Endometrial microvascular endothelial cells (primary cell): ENCODE data around the gene OR2T35. TPM values are rescaled to one million over a fixed set of nuclear protein-coding genes. Genes with fewer than 3 reads are reported as not detected.
"Not testable (repeated sequence)": the region's sequence is repeated elsewhere in the genome, so short reads cannot be mapped to it uniquely, and the experiment has no call there.

ENCODE experiments used
- in situ Hi-C: cut with HindIII; loops from 2 replicates; pipeline ENCODE4 v1.10.0; 2017; ENCODE audit warnings: low sequenced_read_pairs, low pct_unique_long_range_greater_than_20kb; ENCODE audit errors: inconsistent ontology term
- total RNA-seq: library from RNA; depleted of rRNA; stranded (reverse); fragments of >200 nt; gene quantifications from one replicate; pipeline ENCODE4 v1.2.3, GENCODE V29; 2015; ENCODE audit errors: inconsistent ontology term

The OR2T35 gene, protein sequence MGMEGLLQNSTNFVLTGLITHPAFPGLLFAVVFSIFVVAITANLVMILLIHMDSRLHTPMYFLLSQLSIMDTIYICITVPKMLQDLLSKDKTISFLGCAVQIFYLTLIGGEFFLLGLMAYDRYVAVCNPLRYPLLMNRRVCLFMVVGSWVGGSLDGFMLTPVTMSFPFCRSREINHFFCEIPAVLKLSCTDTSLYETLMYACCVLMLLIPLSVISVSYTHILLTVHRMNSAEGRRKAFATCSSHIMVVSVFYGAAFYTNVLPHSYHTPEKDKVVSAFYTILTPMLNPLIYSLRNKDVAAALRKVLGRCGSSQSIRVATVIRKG
- not detected for total RNA-seq

DNA sequence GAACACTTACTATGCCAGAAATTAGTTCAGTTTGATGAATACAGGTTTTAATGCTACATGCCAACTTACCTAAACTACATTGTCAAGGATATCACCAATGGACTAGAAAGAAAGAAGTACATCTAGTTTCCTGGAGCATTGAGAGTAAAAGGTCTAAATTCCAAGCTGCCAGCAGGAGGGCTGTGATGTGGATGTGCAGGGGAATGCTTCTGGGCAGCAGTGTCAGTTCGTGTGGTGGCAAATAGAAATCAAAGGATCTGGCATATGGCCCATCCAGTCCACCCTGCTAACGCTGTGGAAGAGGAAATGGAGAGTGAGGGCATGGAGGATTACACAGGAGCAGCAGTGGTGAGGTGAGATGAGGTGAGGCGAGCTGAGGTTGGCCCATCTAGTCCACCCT is at the start of gene OR2T35:
TSS of gene OR2T35 (minus strand) at position 101 of the 400 bp plus-strand sequence. CDS start 6,020 bp downstream, outside the sequence.
- in situ Hi-C loops, result not testable (repeated sequence)

DNA sequence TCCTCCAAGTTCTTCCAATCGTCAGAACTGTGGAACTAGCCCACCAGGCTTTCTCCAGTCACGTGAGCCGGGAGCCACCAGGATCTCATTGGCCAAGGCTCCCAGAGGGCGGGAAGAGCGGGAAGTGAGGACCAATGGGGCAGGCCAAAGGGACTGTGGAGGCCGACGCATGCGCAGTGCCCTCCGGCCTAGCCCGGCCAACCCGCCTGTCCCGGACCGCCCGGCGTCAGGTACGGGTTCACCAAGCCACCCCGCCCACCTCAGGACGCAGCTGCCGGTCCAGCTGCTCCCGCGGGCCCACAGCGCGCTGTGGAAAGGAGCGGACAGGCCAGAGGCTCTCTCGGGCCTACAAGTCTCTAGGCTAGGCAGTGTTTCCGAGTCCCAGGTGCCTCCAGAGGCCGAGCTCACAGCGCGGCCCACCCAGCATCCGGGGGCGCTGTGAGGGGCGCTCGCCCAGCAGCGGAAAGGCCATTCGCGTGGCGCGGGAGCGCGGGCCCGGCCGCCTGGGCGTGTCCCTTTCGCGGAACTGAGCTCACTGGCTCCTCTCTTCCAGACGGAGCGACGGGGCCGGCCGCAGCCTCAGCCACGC is 46.6 kb upstream of the OR2T35 start:
- in situ Hi-C loops, result no loop called here

DNA sequence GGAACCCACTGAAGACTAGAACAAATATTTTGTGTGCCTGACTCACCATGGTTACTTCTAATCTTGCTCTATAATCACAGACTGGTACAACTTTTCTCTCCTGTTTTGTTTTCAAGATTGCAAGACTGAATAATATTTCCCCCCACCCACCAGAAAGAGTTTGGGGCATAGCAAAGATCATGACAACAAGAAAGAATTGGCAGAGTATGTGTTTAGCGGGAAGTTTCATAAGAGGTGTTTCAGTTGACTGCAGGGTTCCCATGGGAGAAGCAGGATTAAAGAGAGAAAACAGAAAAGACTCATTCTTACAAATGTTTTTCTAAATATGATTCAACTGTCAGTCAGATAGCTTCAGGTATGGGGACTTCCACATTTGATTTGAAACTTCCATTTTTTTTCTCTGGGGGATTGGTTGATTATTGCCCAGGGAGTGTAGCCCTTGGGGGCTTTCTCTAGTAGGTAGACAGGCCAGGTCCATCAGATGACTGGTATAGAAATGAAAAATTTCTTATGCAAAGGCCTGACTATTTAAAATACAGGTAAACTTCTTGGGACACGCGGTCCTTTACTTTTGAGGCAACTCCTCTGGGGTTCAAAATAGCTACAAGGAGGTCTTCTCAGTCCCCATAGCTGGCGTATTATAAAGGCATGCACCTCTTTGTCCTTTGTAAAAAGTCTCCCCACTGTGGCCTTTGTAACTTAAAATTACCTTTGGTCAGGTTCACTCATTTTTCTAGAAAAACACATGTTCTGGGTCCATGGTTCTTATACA is 43.6 kb upstream of the OR2T35 start:
- in situ Hi-C loops, result no loop called here

DNA sequence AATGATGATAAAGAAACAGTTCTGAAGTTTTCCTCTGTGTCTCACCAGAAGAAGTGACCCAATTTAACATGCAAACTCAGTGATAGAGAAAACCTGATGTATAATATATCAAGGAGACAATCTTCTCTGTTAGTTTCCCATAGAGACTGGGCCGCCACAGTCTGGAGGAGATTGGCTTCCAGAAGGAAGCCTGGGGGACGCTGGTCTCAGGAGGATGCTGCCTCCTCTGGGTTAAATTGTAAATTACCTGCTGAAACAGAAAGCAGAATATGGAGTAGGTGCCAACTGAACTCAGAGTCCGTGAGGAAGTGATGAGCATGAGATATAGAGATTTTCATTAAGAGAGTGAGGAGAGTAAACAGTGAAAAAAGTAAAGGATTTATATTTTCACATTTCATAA is 41.7 kb upstream of the OR2T35 start:
- in situ Hi-C loops, result no loop called here

DNA sequence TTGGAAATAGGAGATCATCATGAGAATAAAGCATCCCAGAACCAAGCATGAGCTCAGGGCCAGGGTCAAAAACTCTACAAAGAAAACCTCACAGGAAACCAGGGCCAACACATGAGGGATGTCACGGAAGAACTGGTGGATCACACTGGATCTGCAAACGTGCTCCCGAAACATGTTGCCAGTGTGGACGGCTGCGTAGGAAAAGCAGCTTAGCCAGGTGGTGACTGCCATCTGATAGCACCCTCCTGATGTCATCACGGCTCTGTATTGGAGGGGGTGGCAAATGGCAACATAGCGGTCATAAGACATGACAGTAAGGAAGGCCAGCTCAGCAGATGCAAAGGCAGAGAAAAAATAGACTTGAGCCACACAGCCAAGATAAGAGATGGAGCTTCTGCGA is 36.6 kb upstream of the OR2T35 start:
- in situ Hi-C loops, result no loop called here

DNA sequence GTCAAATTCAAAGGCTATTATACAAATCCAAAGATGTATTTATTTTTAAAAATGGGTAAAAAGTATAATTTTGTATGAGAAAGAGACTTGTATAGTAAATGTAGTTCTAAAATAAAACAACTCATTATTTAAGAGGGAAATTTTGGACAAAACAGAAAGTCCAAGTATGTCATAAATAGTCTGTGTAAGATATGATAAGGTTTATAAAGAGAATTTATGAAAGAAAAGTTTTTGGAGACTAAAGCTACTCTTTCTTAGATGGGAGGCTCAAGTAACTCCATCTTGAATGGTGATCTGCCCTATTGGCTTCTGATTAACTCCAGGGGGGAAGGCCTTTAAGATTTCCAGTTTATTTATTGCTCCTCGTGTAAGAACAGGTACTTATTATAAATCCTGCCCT is 24.9 kb upstream of the OR2T35 start:
- in situ Hi-C loops, result no loop called here

DNA sequence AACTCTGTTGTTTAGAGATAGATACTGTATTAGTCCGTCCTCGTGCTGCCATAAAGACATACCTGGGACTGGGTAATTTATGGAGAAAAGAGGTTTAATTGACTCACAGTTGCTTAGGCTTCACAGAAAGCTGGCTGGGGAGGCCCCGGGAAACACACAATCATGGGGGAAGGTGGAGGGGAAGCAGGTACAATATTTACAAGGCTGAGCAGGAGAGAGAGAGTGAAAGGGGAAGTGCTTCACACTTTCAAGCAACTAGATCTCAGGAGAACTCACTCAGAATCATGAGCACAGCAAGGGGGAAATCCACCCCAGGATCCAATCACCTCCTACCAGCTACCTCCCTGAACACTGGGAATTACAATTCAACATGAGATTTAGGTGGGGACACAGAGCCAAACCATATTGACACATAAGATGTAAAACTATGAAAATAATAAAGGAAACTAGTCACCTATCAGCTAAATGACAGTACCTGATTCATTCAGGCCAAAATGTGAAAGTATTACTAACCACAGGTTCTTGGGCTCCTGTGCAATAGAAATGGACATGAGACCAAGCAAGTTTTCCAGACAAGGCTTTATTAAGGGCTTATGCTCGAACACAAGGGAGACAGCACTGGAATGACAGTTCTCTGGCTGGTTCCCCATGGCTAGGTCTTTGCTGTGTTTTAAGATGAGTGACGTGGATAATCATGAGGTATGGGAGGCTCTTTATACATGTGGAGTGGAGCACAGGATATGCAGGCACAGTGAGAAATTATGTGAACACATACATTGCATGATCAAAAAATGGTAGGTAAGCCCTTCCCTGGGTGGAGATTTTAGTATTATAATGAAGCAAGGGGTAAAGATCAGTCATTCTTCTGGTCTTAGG is 18.6 kb upstream of the OR2T35 start:
- in situ Hi-C loops, result not testable (repeated sequence)

DNA sequence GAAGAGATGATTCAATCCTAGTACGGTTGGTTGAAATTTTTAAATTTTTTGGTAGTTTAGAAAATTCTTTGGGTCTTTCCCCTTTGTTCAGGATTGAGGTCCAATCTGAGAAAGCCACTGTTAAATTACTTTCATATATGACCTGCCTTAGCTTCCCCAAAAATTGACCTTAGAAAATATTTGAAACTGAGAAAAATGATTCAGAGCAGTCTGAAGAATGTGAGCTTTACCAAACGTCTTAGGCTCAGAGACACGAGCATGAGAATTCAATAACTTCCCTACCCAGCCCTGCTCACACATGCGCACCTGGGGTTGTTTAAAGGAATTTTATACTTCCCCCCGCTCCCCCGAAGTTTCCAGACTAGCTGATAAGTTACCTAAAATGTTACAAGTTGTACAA is 11.7 kb upstream of the OR2T35 start:
- in situ Hi-C loops, result not testable (repeated sequence)

DNA sequence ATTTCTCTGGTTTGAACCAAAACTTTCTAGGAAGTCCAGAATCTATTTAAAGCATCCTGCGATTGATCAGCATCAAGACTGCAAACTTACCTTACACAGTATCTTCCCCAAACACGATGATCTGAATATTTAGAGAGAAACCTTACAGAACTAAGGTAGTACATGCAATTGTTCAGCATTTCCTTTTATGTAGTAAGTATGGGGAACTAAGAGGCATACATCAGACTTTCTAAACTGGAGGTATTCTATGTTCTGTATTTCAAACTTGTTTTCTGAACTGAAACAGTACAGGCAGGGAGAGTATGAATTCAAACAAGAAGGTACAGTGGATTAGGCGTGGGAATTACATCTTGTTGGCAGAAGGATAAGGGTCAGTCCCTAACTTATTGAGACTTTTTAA is 10.3 kb upstream of the OR2T35 start, which contains the start of gene OR2T27:
TSS of gene OR2T27 (minus strand) at position 175 of the 400 bp plus-strand sequence. CDS start 4,644 bp downstream, outside the sequence.
- in situ Hi-C loops, result not testable (repeated sequence)

DNA sequence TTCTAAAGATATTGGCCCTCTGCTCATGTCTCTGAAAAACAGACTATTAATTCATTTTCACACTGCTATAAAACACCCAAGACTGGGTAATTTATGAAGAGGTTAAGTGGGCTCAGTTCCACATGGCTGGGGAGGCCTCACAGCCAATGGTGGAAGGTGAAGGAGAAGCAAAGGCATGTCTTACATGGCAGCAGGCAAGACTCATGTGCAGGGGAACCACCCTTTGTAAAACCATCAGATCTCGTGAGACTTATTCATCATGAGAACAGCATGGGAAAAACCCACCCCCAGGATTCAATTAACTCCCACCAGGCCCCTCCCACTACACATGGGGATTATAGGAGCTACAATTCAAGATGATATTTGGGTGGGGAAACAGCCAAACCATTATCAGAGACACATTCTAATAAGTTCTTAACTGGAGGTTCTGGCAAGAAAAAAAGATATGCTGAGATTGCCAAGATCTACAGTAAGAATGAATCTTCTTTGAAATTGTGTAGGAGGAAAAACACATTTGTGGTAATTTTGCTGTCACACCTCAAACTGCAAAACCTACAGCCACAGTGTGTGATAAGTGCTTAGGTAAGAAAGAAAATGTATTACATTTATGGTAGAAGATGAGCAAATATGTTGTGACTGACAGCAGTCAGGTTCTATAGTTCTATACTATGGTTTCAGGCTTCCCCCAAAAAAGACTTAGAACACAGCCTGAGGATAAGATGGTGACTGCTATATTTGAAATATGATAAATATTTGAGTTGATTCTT is 3.9 kb upstream of the OR2T35 start:
- in situ Hi-C loops, result not testable (repeated sequence)

DNA sequence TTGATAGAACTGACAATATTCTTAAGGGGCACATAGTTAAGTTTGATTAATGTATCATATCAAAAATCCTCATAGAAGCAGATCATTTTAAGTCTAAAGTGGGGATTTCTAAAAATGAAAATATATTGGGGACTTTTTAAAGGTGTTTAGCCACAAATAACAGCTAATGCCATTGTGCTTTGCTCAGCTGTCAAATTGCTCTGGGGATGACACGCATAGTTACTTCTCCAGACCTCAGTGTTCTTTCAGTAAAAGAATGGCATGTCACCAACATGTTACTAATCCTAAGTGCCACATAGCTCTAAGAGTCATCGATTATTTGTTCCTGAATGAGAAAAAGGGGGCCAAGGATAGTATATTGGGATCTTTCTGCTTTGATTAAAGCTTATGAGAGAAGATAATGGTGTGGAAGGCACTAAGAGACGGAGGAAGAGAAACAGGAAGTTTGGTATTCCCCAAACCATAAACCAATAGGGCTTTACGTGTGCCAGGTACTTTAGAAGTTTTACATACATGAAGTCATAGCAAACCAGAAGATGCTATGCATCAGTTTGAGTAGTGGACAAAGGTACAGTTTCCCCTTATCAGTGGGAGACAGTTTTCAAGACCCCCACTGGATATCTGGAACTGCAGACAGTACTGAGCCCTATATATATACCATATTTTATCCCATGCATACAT is 2.0 kb downstream of the OR2T35 start:
- in situ Hi-C loops, result not testable (repeated sequence)

DNA sequence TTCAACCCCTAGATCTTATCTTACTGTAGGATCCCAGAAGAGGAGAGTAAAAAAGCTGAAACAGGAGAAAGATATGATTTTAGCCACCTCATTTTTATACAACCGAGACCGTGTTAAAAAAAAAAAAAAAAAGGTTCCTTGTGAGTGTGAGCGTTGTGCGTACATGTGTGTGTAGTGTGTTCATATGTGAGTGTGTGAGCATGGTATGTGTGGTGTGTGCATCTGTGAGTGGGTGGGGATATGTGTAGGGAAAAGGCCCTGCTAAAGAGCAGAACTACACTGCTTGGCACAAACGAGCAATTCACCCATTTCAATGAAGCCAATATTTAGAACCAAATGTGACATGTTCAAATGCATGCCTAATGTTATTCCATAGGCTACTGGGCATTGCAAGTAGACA is 3.5 kb downstream of the OR2T35 start:
- in situ Hi-C loops, result not testable (repeated sequence)

DNA sequence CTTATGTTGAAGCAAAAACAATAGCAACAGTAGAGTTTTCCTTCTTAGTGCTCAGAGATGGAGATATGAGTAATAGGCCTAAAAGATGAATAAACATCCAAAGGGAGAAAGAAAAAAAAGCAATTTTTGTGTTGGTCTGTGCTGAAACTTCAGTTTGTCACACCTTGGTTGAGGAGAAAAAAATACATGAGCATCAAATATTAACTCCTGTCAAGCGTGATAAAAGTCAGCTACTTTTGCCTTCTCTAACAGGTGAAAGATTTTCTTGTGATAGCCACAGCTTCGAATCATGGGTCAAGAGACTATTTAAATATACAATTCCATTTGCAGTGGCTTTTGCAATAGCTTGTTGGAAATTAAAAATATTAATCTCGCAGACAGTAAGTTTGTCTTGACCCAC is 4.2 kb downstream of the OR2T35 start:
- in situ Hi-C loops, result not testable (repeated sequence)

DNA sequence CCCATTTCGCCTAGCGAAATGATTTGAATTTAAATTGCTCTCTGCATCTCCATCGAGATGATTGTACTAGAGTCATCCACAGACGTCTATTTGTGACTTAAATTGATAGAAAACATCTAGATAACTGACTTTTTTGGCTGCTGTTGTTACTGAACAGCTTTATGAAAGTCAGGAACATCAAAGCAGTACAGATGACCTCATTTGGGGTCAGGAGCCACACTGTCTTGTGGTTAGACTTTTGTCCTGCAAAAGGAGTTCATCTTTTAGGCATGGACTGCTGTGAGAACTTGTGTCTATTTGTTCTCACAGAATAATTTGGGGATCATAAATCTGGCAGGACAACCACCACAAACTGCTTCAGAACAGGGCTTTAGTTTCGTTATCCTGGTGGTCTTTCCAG is 5.4 kb downstream of the OR2T35 start:
- in situ Hi-C loops, result not testable (repeated sequence)

DNA sequence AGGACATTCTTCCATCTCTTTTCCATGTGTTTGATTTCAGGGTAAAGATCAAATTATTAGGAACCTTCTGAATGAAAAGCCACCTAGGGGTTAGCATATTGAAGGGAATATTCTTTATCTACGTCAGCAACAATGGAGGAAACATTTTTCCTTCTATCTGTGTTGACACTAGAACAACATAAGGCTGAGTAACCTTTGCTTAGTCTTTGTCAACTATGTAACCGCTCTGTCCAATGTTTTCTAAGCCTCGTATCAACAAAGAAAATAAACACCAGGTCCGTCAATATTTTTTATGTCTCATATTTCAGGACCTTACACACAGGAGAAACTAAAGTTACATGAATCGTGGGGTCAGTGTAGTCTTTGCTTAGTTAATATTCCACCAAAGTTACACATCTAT is 8.5 kb downstream of the OR2T35 start:
- in situ Hi-C loops, result not testable (repeated sequence)

DNA sequence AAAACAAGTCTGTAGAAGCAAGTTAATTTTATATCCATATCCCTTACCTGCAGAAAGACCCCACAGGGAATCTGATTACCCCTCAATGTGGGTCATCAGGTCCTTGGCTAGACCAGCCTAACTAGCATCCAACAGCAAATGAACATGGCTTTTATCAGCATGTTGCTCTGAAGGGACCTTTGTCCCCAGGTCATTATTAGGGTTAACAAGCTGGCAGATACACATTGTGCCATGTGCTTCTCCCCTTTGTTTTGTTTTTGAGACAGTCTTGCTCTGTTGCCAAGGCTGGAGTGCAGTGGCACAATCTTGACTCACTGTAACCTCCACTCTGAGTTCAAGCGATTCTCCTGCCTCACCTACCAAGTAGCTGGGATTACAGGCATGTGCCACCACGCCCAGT is 10.1 kb downstream of the OR2T35 start, which contains the start of gene OR2T11:
TSS of gene OR2T11 (minus strand) at position 101 of the 400 bp plus-strand sequence. CDS start 7,963 bp downstream, outside the sequence.
- in situ Hi-C loops, result not testable (repeated sequence)

DNA sequence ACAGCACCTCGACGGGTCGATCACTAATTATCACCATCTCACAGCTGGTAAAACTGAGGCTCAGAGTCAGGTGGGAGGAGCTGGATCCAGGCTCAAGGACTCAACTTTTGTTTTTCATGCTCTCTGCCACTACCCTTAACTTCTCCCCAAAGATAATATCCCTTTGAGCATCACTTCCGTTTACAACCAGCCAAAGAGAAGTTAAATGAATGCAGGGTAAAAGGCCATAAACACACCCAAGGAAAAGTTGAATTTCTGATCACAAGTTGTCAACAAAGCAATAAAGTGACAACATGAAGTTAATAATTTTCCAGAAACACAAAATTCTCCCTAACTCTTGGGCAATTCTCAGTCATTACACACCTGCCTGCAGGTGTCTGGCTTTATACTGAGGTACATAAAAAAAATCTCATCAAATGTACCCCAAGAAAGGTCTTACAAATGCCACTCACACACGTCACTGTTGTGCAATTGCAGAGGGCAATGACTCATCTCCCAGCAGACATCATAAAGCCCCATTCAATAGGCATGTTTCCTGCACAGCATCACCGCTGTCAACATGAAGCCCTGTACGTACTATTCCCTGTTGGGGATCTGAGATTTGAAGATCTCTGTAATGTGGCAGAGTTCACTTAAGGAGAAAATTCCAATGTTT is 13.6 kb downstream of the OR2T35 start:
- in situ Hi-C loops, result no loop called here
